AG04449 (cell line): ENCODE data around the gene EIPR1.

Experiments
- CTCF ChIA-PET: fragments of 350-600 bp; formaldehyde crosslinking; extraction: SDS; loops from one replicate; lab custom pipeline; 2021; ENCODE audit warnings: antibody characterized with exemption; lab: Yijun Ruan, JAX
- POLR2A ChIA-PET: fragments of 400-600, 350-600 bp; formaldehyde crosslinking; extraction: SDS; loops from one replicate; lab custom pipeline; 2020; ENCODE audit warnings: antibody characterized with exemption, inconsistent platforms; lab: Yijun Ruan, JAX
- DNase-seq: peaks from one replicate; pipeline ENCODE4 v3.0.0-alpha.2; 2010; ENCODE audit warnings: low read depth, low spot score
- H3K4me3 ChIP-seq: 2 replicates; pipeline ENCODE4 v1.5.1; 2011; ENCODE audit warnings: low read depth, mild to moderate bottlenecking, control low read depth, low read length
- TF ChIP-seq, protein P1 (sequence below): IDR thresholded peaks from one replicate; pipeline ENCODE4 v1.5.1; 2011; ENCODE audit warnings: mild to moderate bottlenecking, moderate library complexity, low read length, control low read depth, inconsistent platforms; ENCODE audit not compliant: insufficient read depth; ENCODE audit errors: missing control alignments

EIPR1 gene

DNA sequence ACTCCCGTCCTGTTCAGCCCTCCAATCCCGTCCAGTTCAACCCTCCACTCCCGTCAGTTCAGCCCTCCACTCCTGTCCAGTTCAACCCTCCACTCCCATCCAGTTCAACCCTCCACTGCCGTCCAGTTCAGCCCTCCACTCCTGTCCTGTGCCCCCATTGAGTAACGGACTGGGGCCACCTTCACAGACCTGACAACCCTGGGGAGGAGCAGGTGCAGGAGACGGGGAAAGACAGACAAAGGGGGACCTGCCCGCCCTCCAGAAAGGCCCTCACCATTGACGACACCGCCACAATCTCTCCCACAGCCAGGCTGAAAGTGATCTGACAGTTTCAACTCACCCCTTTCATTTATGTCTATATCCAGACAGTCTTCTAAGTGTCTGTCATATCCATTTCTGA, 72.2 kb downstream of the EIPR1 start:
- POLR2A ChIA-PET: no interaction called here
- no peak for DNase-seq
- TF ChIP-seq, protein P1, sequence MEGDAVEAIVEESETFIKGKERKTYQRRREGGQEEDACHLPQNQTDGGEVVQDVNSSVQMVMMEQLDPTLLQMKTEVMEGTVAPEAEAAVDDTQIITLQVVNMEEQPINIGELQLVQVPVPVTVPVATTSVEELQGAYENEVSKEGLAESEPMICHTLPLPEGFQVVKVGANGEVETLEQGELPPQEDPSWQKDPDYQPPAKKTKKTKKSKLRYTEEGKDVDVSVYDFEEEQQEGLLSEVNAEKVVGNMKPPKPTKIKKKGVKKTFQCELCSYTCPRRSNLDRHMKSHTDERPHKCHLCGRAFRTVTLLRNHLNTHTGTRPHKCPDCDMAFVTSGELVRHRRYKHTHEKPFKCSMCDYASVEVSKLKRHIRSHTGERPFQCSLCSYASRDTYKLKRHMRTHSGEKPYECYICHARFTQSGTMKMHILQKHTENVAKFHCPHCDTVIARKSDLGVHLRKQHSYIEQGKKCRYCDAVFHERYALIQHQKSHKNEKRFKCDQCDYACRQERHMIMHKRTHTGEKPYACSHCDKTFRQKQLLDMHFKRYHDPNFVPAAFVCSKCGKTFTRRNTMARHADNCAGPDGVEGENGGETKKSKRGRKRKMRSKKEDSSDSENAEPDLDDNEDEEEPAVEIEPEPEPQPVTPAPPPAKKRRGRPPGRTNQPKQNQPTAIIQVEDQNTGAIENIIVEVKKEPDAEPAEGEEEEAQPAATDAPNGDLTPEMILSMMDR: no peak
- no peak overlapping the region for H3K4me3 ChIP-seq
- CTCF ChIA-PET: no interaction called here

DNA sequence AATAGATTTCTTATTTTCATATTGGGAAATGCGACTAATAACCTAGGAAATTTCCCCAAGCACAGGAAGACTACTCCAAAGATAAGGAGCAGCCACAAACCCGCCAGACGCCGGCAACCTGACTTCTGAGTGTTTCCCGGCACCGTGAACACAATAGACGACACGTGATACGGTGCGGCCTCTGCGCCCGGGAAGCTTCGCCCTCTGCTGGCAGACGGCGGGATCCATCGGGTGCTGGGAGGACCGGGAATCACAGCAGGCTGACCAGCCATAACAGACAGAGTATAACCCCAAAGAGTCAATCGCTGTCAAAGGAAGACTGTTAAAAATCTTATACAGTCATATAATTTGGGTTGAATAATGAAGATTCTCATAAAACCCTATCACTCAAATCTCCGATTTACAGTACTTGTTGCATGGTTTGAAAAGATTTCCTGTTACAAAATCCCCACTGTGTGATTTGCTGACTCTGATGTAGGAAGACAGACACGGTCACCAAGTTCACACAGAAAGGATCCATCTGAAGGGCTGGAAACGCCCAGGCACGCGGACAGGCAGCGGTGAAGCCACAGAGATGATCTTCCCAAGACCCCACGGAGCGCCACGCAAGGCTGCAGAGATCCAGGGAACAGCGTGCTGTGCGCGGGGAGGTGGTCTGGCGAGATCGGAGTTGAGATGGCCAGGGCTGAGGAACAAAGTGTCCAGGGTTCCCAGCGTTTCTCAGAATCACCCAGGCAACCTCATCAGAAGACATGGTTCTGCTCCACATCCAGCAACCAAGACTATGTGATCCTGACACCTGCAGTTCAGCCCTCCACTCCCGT, 73.8 kb downstream of the EIPR1 start:
- peak overlapping the region; percentile 18; the same call in 1 of the 2 replicates for H3K4me3 ChIP-seq
- CTCF ChIA-PET: interaction anchor here (0.9 to 1.2 kb wide), 8 partner anchors 10 to 75 kb away, joined by 3 to 5 read pairs (median 3); partner anchors contain the start of gene TRAPPC12
- TF ChIP-seq, protein P1: peak; percentile 96
- peak; percentile 12 for DNase-seq
- POLR2A ChIA-PET: no interaction called here

DNA sequence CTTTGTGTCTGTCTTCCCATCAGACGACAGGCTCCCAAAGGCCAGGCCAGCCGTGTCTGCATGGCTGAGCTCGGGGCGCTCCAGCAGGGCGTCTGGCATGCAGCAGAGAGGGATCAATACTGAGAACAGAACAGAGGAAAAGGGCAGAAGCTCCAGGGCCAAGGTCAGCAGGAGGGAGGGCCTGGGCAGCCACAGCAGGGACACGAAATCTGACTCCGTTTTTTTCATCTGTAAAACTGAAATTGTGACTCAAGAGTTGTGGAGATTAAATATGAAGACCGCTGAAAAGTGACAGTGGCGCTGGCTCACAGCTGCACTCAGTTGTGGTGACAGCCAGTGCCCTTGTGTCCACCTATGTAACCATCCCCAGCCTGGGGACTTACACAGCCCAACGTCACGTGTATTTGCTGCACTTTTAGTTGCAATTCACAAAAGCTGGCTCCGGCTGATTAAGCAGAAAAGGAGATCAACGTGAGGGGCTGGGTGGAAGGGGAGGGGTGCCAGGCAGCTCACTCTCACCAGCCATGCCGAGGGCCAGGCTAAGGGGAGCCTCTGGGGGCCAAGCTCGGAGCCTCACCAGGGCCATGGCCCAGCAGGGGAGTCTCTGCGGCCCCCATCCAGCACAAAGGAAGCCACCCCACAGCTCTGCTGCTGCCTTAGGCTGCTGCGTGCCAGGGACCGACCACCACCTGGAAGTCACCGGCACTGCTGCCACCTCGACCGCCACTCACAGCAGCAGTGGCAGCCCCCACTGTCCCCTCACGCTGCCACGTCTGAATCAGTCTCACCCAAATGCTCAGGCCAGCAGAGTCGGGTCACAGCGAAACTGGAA, 74.7 kb downstream of the EIPR1 start:
- H3K4me3 ChIP-seq: peak overlapping the region; percentile 18; the same call in 1 of the 2 replicates
- POLR2A ChIA-PET: no interaction called here
- CTCF ChIA-PET: interaction anchor here (0.6 to 1.2 kb wide), 11 partner anchors 10 to 1449 kb away, joined by 3 to 5 read pairs (median 3); partner anchors contain the start of gene TRAPPC12
- TF ChIP-seq, protein P1: no peak
- DNase-seq: no peak

DNA sequence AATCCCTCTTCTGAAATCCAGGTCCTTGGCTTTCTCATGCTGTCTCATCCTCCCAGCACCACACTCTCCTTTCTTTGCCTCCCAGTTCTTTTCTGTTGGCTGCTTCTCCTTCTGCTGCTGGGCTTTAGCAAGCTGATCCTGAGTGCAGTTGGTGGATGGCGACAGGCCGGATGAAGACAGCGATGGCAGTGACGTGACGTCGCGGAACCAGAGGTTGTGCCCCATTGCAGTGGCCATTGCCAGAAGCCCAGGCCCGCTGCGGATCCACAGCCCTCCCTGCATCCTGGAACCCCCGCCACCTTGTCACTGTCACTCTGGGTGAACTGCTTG, 75.2 kb downstream of the EIPR1 start:
- POLR2A ChIA-PET: no interaction called here
- no peak overlapping the region for H3K4me3 ChIP-seq
- DNase-seq: no peak
- CTCF ChIA-PET: interaction anchor here (1.0 to 1.2 kb wide), 4 partner anchors 10 to 95 kb away, joined by 3 read pairs; no protein-coding TSS in a partner anchor
- TF ChIP-seq, protein P1: no peak

DNA sequence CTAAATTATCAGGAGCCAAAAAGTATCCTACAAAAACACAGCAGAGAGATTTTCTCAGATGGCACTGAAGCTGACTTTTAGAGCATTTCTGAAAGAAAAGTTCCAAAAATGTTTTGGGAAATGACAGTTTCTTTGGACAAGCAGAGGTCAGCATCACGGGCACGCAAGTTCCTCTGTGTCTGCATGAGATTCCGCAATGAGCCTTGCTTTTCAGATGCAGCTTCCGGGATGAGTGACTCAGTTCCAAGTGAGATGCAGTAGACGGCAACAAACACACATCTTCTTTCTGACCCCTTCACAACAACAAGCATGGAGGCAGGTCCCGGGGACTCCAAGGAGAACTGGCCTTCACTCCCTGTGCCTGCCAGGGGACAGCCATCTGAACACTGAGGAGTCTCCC, 76.6 kb downstream of the EIPR1 start:
- POLR2A ChIA-PET: no interaction called here
- CTCF ChIA-PET: no interaction called here
- TF ChIP-seq, protein P1: no peak
- DNase-seq: no peak
- H3K4me3 ChIP-seq: no peak overlapping the region

DNA sequence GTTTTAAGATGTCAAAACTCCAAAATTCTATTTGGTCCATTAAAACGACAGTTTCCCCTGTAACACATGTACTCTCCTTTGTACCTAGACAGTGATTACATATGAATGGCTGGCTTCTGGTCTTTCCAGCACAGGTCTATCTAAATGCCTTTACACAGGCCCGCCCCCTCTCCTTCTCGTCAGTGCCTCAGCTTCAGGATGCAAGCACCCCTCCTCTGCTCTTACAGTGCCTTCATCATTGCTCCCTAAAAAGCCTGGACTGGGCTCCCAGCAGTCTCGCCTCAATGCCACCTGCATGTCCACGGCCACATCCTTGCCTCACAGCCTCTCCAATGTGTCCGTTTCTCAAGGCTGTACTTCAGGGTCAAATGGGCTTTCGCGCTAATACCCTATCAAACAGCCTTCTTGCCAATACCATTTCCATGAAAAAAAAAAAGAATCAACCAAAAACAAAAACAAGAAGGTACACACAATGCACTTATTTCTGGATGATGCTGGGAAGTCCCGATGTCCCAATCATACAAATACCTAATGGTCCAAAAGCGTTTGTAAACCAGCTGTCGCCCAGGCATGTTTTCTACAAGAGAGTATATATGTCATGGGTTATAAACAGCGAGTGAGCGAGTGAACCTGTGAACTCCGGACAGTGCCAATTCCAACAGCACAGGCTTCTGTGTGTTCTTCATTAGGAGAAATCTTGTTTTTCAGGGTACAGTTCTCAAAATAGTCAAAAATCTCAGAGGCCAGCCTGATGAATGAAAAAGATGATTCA, 77.2 kb downstream of the EIPR1 start:
- TF ChIP-seq, protein P1: no peak
- CTCF ChIA-PET: no interaction called here
- POLR2A ChIA-PET: no interaction called here
- no peak overlapping the region for H3K4me3 ChIP-seq
- no peak for DNase-seq
